GM04504 (cell line): ENCODE results near the gene TMEM134.

Experiments used
- DNase-seq: peaks from one replicate; pipeline ENCODE4 v3.0.0-alpha.2; 2012; ENCODE audit warnings: low read depth

TMEM134 gene

DNA sequence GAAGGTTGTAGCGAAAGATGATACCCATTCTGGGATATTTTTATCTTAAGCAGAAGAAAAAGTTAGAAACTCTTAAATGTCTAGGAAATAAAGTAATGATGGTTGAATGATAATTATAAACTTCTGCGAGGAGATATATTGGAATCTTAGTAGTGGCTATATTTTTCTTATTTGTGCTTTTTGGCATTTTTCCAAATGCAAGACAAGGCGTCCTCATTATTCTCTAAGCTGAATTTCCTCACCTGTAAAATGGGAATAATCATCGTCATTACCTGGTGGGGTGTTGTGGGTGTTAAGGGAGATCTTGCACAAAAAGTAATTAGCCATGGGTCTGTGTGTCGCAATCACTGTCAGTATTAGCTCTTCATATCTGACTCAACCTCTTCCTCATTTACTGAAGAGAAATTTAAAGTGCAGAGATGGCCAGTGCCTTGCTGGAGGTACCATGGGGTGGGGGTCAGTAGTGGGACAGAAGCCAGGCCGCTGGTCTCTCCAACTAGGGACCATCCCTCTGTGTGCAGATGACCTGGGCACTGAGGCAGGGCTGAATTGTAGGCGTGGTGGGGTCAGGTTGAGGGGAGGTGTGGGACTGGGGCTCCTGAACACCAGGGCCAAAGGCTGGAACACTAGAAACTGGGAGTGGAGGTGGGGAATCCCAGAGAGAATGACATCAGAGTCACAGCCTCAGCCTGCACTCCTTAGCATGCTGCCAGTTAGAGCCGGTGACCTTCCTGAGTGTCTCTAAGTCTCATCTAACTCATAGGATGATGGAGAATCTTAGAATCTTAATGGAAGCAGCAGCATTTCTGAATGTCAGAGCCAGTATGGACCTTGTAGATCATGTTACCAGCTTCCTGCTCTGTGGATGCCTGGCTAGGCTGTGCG lies 32.0 kb upstream of the TMEM134 start:
- no peak for DNase-seq

DNA sequence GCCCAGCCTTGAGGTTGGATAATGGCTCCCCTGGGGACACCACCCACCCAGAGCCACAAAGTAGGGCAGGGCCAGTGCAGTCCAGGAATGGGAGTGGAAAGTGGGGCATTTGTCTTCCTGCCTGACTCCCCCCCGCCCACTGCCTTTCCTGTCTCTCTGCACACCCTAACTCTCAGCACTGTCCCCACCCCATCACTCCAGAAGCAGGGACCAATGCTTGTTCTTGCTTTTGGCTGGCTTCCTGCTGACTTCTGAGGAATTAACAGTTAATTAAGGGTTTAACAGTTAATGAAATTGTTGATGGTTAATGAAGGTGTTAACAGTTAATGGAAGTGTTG lies 31.4 kb upstream of the TMEM134 start:
- no peak for DNase-seq

DNA sequence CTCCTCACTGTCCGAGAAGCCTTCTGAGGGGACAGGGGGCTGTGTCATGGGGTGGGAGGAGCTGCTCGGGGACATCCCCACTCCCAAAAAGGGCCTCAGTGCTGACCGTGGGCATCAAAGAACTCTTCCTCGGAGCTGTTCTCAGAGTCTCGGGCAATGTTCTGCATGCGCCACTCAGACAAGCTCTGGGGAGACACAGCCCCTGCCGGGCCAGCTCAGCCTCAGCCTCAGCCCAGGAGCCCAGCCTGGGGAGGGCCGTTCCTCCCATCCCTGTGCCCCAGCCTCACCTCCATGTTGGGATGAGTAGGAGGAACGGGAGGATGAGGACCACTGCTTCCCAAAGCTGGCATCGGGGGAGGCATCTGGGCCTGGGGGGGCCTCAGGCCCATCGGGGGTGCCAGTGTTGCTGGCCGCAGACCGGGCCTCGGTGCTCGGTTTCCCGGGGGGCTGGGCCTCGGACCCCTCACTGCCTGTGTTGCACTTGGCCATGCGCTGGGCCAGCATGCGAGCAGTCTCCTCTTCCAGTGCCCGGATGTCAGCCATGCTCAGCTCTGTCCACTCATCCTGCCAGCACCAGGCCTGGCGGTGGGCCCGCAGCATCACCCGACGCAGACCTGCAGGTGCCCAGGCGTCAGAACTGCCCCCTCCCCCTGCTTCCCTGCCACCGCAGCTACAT lies 30.9 kb upstream of the TMEM134 start:
- no peak for DNase-seq

DNA sequence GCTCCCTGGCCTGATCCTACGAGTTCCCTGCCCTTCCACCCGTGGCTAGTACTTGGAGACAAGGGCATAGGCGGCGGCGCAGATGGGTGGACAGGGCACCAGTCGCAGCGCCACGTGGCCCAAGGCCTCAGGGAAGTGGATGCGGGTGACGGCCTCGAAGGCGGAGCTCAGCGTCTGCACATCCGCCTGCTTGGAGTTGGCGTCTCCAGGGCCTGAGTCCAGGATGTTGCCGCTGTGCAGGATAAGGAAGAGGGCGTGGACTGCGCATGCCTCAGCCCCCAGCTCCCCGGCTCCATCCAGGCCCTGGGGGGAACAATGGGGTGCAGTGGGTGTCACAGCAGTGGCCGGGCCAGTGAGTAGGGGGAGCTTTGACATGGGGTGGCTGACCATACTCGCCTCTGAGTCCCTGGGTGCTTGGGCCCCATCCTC lies 29.5 kb upstream of the TMEM134 start:
- DNase-seq = no peak

DNA sequence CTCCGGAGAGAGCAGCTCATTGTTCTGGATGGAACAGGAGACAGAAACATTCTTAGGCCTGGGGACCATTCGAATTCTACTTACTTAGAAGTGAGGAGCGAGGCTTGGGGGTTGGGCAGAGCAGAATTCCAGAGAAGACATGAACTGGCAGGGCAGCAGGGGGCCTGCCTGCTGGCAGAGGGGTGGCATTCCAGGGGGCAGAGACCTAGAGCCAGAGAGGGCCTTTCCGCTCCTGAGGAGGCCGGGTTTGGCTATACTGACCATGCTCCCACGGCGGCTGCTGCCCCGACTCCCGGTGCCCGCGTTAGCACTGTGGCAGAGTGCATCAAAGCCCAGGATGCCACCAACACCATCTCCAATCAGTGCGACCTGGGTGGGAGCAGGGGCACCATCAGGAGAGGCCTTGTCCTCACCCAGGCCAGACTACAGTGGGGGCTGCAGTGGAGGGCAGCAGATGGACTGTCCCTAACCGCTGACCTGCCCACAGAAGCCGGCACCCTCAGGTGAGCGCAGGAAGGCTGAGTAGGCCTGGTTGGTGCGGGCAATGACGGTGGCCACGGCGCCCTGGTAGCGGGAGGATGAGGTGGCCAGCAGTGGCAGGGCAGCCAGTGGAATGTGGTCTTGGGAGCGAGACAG lies 28.7 kb upstream of the TMEM134 start:
- DNase-seq = no peak

DNA sequence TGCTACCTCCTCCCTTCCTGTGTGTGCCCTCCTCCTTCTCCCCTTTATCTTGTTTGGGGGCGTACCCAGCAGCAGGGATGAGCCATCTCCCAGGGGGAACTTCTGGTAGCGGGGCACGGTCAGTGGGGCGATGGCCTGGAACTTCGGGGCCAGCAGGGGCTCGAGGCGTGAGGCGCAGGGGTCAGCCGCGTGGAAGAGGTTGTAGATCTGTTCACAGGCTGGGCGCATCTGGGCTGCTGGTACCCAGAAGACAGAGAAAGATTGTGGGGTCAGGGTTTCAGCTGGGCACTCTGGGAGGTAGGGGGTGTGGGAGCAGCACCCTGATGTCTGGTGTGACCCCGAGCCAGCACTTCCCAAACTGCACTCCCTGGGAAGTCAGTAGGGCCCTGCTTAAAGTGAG lies 27.1 kb upstream of the TMEM134 start:
- DNase-seq = no peak

DNA sequence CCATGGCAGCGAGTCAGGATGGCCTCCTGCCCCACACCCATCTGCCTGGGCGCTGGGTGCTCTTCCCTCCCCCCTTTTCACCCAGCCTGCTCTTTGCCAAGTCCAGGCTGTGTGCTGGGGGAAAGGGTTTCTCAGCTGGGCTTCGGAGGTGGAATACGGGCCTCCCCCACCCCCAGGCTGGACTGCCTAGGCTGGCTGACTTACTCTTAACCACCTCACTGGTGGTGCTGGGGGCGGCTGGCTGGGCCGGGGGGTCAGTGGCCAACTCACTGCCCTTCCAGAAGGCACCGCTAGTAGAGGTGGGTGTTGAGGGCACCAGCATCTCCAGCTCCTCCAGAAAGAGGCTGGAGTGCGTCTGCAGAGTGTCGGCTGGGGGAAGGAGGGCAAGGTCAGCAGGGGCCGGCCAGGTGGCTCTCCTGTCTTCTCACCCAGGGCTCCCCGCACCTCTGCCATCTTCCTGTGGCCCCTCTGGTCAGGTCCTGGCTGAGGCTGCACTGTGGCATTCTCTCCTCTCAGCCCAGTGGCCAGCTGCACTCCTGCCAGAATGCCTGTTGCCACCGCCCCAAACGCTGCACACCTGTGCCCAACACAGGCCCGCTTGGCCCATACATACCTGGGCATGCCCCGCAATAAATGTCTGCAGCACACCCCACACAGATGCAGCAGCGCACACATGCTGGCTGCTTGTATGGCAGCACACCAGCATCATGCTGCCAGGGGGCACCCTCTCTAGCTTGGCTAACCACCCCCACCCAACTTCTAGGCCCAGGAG lies 26.4 kb upstream of the TMEM134 start:
- DNase-seq = no peak

DNA sequence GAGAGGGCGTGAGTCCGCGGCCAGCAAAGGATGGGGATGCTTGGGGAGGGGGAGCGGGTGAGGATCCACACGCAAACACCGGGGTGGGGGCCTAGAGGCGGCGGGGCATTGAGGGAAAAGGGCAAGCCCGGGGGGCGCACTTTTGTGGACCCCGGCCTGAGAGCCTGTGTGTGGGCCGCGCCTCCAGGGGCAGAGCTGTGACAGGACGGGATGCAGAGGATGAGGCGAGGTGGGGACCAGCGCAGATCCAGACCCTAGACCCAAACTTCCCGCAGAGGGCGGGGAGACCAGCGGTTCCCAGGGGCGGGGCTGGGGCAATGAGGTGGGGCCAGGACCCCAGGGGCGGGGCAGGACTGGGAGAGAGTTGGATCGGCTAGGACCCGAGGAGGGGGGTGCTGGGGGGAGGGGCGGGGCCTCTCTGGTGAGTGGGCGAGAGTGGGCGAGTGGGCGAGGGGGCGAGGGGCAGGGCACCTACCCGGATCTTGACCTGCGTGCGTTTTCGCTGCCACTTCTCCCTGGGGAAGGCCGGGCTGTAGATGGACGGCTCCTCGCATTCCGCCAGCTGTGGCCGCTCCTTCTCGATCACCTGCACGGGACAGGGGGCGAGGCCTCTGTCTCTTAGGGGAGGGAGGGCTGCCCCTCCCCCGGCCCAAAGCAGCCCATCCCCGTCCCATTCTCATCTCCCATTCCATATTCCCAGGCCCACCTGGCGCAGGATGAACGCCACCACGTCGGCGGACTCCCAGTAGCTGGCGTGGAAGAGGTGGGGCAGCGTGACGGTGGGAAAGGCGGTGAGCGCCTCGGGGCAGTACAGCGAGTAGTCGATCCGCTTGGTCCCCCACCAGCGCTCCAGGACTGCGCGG lies 25.6 kb upstream of the TMEM134 start:
- no peak for DNase-seq

DNA sequence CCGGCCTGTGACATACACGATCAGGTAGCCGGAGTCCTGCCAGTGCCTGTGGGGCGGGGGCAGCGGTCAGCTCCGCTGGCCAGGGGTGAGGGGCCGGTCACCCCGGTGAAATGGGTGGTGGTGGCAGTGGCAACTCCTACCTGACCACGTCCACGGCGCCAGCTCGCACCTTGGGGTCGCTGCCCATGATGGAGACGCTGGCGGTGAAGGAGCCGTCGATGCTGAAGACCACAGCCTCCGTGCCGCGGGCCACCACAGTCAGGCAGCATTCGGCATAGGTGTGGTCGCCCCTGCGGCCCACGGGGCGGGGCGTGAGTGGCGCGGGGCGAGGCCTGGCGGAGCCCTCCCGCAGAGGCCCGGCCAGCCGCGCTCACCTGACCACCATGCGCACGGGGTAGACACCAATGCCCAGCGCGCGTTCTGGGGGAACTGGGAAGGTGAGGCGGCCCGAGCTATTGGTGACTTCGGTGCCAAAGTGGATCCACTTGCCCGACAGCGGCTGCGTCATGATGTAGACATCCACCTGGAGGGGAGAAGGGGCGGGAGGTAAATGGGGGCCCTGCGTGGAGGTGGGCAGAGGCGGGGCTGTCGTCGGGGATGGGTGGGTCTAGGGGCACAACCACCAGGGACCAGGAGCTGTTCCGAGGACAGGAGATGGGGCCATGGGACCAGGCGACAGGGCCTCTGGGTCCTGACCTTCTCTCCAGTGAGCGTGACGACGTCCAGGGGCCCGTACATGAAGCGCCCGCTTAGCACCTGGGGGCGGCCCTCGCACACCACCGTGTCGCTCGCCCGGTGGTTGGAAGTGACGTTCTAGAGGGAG lies 24.7 kb upstream of the TMEM134 start:
- DNase-seq = no peak

DNA sequence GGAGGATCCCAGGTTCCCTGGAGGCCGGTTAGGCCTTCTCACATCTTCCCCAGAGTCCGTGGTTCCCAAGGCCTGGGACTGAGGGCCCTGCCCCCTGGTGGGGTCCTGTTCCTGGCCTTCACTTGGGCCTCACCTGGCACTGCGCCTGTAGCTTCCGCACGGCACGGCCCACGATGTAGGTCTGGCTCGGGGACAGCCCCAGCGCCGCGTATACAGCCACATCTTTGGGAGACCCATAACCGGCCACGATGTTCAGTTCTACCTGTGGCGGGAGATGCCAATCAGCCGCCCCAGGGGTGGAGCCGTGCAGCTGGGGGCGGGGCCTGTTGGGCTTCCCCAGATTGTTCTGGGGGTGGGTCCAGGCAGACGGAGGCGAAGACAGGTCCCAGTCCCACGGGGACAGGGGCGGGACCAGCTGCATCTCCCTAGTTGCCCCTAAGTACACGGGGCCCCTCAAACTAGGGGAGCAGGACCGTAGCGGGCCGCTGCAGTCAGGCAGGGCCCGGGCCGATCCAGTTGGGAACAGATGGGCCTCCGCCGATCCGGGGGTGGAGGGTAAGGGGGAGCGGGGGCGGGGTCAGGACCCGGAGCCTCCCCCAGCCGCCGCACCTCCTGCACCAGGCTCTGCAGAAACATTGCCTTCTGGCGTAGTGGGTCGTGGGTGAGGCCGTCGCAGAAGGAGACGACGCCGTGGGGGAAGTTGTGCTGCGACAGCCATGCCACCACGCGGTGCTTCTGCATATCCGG lies 23.9 kb upstream of the TMEM134 start:
- DNase-seq = no peak

DNA sequence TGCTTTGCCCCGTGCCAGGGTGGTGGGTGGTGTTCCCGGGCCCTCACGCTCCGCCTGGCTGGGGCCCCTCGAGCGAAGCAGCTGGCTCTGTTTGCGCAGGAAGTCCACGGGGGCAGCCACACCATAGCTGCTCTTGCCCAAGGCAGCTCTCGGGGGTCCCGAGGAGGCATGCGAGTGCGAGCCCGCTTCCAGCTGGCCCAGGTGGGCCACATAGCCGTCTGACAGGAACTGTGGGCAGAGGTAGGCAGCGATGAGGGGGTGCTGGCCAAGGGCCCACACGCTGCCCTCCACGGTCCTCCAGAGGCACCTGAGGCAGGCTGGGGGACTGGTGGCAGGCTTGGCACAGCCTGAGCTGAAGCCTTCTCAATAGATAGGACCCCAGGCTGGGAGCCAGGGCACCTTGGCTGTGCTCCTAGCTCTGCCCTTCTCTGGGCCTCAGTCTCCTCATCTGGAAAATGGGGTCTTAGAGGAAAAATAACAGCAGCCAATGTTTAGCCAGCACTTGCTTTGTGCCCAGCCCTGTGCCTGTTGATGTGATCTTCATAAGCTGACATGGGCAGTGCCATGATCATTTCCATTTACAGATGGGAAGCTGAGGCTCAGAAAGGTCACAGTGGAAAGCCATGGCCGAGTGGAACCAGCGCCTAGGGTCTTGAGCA lies 23.1 kb upstream of the TMEM134 start:
- DNase-seq = no peak

DNA sequence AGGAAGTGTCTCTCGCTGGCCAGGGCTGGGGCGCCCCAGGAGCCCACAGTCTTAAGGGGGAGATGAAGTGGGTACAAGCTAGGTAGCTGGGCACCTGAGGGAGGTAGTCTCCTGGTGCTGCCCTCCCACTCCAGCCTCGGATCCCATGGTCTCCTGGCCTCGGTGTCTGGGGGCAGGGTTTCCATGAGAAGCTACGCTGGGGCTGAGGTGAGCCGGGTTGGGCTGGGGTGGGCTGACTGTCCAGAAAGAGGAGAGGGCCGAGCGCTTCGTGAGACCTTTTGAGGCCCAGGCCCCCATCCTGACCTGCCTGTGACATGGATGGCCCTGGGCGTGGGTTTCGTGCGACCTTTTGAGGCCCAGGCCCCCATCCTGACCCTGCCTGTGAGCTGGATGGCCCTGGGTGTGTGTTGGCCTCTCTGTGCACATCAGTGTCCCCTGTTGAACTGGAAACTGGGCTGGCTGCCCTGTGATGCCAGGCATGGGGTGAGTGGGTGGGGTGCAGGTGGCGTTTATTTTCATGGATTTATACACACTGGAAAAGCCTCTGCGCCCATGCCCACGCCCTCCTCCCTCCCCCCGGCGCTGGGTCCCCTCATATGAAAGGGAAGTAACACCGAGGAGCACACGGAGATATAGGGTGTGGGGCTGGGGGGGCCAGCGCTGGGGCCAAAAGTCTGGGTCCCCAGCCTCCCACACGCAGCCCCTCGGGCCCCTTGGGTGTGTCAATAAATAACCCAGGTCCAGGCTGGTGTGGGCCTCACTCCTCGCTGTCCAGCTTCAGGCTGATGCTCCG lies 22.4 kb upstream of the TMEM134 start:
- DNase-seq = no peak

DNA sequence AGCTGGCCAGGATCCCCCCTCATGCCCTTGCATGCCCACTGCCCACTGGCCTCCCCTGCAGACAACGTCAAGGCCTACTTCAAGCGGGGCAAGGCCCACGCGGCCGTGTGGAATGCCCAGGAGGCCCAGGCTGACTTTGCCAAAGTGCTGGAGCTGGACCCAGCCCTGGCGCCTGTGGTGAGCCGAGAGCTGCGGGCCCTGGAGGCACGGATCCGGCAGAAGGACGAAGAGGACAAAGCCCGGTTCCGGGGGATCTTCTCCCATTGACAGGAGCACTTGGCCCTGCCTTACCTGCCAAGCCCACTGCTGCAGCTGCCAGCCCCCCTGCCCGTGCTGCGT lies 21.6 kb upstream of the TMEM134 start:
- DNase-seq = no peak

DNA sequence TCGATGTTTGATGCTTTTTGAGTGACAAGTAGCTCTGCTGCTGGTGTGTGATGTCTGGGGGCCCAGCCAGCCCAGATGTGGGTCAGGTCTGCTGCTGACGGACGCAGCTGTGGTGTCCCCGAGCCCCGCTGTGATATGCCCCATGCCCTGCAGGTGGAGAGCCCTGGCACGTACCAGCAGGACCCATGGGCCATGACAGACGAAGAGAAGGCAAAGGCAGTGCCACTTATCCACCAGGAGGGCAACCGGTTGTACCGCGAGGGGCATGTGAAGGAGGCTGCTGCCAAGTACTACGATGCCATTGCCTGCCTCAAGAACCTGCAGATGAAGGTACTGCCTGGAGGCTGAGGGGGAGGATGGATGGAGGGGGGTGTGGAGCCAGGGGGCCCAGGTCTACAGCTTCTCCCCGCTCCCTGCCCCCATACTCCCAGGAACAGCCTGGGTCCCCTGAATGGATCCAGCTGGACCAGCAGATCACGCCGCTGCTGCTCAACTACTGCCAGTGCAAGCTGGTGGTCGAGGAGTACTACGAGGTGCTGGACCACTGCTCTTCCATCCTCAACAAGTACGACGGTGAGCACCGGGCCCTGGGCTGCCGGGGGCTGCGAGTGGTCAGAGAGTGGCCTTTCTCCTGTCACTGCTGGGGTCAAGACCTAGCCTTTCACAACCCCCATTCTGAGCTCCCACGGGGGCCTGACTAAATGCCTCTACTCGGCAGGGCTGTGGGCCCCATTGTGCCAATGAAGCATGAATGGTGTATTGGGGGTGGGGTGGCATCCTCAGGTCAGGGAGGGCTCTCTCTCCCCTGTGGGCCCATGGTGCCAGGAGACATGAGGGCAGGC lies 21.1 kb upstream of the TMEM134 start:
- no peak for DNase-seq

DNA sequence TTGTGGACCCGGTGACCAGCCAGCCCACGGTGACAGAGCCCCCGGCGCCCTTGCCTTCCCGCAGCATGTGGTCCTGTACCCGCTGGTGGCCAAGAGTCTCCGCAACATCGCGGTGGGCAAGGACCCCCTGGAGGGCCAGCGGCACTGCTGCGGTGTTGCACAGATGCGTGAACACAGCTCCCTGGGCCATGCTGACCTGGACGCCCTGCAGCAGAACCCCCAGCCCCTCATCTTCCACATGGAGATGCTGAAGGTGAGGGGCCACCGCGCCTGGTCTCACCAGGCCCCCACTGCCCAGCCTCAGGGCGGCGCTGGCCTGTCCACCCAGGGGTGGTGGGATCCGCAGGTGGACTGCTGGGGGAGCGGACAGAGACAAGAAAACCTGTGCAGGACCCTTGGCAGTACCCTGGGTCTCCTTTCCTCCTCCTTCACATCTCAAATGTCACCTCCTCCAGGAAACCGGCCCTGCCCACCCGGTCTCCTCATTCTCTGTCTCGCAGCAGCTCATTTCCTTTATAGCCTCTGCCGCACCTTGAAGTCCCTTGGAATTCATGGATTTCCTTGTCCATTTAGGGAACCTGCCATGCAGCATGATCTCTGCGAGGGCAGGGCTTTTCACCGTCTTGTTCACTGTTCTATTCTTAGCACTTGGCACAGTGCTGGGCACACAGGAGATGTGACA lies 20.3 kb upstream of the TMEM134 start:
- DNase-seq = no peak

DNA sequence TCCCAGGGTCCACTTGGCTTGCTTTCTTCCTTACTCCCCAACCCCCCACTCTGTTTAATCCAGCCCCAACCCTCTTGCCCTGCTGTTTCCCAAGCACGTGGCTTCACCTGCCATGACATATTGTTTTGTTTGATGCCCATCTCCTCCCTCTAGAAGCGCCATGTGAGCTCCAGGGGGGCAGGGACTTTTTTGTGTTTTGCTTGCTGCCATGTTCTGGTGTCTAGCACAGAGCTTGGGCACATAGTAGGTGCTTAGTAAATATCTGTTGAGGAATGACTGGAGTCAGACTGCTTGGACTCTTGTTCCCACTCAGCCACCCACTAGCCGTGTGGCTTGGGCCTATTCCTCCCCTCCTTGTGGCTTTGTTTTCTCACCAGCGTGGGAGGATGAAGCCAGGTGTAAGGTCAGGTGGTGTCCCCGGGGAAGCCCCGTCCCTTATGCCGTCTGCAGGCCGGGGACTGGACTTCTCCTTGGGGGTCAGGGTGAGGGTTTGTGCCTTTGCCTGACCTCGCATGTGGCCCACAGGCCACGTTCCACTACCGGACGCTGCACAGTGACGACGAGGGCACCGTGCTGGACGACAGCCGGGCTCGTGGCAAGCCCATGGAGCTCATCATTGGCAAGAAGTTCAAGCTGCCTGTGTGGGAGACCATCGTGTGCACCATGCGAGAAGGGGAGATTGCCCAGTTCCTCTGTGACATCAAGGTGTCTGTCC lies 17.6 kb upstream of the TMEM134 start:
- DNase-seq = no peak
